Endothelial cell of umbilical vein (primary cell): ENCODE measurements around the gene DUSP10. TPM values are rescaled to one million over a fixed set of nuclear protein-coding genes. Genes with fewer than 3 reads are reported as not detected.

Experiments
- BruUV-seq: library from RNA; stranded (reverse); fragments of 400-500 nt; replicated peaks from 2 replicates; lab custom pipeline; 2021; lab: Mats Ljungman, UMichigan
- CTCF ChIA-PET: fragments of 300-600, 350-600 bp; sonication (Branson Sonifier 250); formaldehyde crosslinking; loops from one replicate; lab custom pipeline; 2021; ENCODE audit warnings: antibody characterized with exemption, inconsistent platforms; lab: Charles Lee
- POLR2A ChIA-PET: fragments of 300-600, 350-600 bp; sonication (Branson Sonifier 250); formaldehyde crosslinking; loops from one replicate; lab custom pipeline; 2021; ENCODE audit warnings: antibody characterized with exemption, inconsistent platforms; lab: Charles Lee
- DNase-seq: peaks from one replicate; pipeline ENCODE4 v3.0.0-alpha.2; 2011; ENCODE audit warnings: low read depth, low spot score
- FAIRE-seq: peaks from 2 replicates; lab custom pipeline; 2011; peaks lifted over from hg19 to GRCh38; lab: Jason Lieb, UNC
- H2AFZ ChIP-seq: 2 replicates; pipeline ENCODE4 v1.6.0; 2012; ENCODE audit warnings: low read depth, low read length, control low read depth, inconsistent platforms
- H3K27ac ChIP-seq: 2 replicates; pipeline ENCODE4 v1.5.1; 2011; ENCODE audit warnings: low read depth, mild to moderate bottlenecking, control low read depth, low read length, moderate library complexity; ENCODE audit not compliant: insufficient read depth
- H3K27me3 ChIP-seq, 2 experiments: 2 replicates each; pipeline versions ENCODE4 v1.6.0 to v1.6.1; 2011; ENCODE audit warnings: low read length in 2 of 2, mixed read lengths in 1 of 2; ENCODE audit not compliant: control insufficient read depth in 2 of 2, insufficient read depth in 2 of 2
- H3K36me3 ChIP-seq, 2 experiments: 2 replicates in 1 of 2; 3 replicates in 1 of 2; pipeline ENCODE4 v1.5.1; 2011; ENCODE audit warnings: low read length in 2 of 2, mild to moderate bottlenecking in 1 of 2, moderate library complexity in 1 of 2; ENCODE audit not compliant: control insufficient read depth in 2 of 2, insufficient read depth in 2 of 2; ENCODE audit errors: extremely low read depth in 1 of 2
- H3K4me1 ChIP-seq: 3 replicates; pipeline ENCODE4 v1.5.1; 2011; ENCODE audit warnings: mild to moderate bottlenecking, low read length; ENCODE audit not compliant: control insufficient read depth, insufficient read depth; ENCODE audit errors: extremely low read depth
- H3K4me2 ChIP-seq: 2 replicates; pipeline ENCODE4 v1.6.1; 2011; ENCODE audit warnings: low read length, control low read depth, mixed read lengths; ENCODE audit not compliant: insufficient read depth
- H3K4me3 ChIP-seq, 3 experiments: fragments of 200-600 bp in 1 of 3; sonication (generic), shearing (Covaris generic) in 1 of 3; replicated peaks in 1 of 3; 2 replicates each; pipeline ENCODE4 v1.5.1; 2011 to 2016; ENCODE audit warnings: control low read depth in 3 of 3, low read length in 3 of 3, mild to moderate bottlenecking in 2 of 3, inconsistent platforms in 1 of 3, low read depth in 1 of 3, moderate library complexity in 1 of 3; ENCODE audit not compliant: insufficient read depth in 1 of 3
- H3K79me2 ChIP-seq: 2 replicates; pipeline ENCODE4 v1.6.0; 2012; ENCODE audit warnings: low read length, inconsistent platforms; ENCODE audit not compliant: control insufficient read depth, insufficient read depth
- H3K9ac ChIP-seq: replicated peaks from 2 replicates; pipeline ENCODE3; 2011; ENCODE audit warnings: low read length, control low read depth; ENCODE audit not compliant: insufficient read depth; ENCODE audit errors: extremely low read depth
- H3K9me1 ChIP-seq: replicated peaks from 3 replicates; pipeline ENCODE4 v1.6.0; 2011; ENCODE audit warnings: mild to moderate bottlenecking, low read length; ENCODE audit not compliant: control insufficient read depth, insufficient read depth; ENCODE audit errors: extremely low read depth
- H3K9me3 ChIP-seq: replicated peaks from 2 replicates; pipeline ENCODE4 v1.5.1; 2012; ENCODE audit warnings: low read length, inconsistent platforms; ENCODE audit not compliant: control insufficient read depth, insufficient read depth
- H4K20me1 ChIP-seq: replicated peaks from 2 replicates; pipeline ENCODE3; 2011; ENCODE audit warnings: mild to moderate bottlenecking, low read length; ENCODE audit not compliant: control insufficient read depth, insufficient read depth; ENCODE audit errors: extremely low read depth
- EZH2 ChIP-seq: IDR thresholded peaks from 2 replicates; pipeline ENCODE4 v1.6.1; 2012; ENCODE audit warnings: borderline replicate concordance, low read depth, mild to moderate bottlenecking, moderate library complexity, low read length, inconsistent platforms; ENCODE audit not compliant: severe bottlenecking
- FOS ChIP-seq: IDR thresholded peaks from 2 replicates; pipeline ENCODE4 v1.6.1; 2011; ENCODE audit warnings: mild to moderate bottlenecking, low read length, moderate library complexity, borderline replicate concordance; ENCODE audit not compliant: insufficient read depth
- GATA2 ChIP-seq: IDR thresholded peaks from 2 replicates; pipeline ENCODE4 v1.7.0; 2011; ENCODE audit warnings: low read depth, mild to moderate bottlenecking, moderate library complexity, mixed read lengths, low read length; ENCODE audit not compliant: insufficient read length, insufficient read depth
- JUN ChIP-seq: IDR thresholded peaks from 2 replicates; pipeline ENCODE4 v1.6.1; 2011; ENCODE audit warnings: borderline replicate concordance, low read depth; ENCODE audit not compliant: insufficient read length, insufficient read depth
- MAX ChIP-seq: IDR thresholded peaks from 2 replicates; pipeline ENCODE4 v1.6.1; 2011; ENCODE audit not compliant: insufficient read depth, insufficient read length
- MYC ChIP-seq: IDR thresholded peaks from one replicate; pipeline ENCODE4 v1.6.1; 2011; ENCODE audit warnings: mild to moderate bottlenecking, low read depth, low read length
- POLR2A ChIP-seq: IDR thresholded peaks from 2 replicates; pipeline ENCODE4 v1.6.1; 2012; ENCODE audit warnings: low read depth, mild to moderate bottlenecking, control low read depth, low read length
- POLR2AphosphoS5 ChIP-seq: IDR thresholded peaks from 2 replicates; pipeline ENCODE4 v1.6.1; 2012; ENCODE audit warnings: low read depth, mild to moderate bottlenecking, control low read depth, low read length, moderate library complexity; ENCODE audit not compliant: insufficient read depth
- dilution Hi-C: fragments of 300-500 bp; cut with MboI; formaldehyde crosslinking; loops from one replicate; pipeline ENCODE4 v1.15.0; 2019; ENCODE audit warnings: low sequenced_read_pairs; ENCODE audit not compliant: extremely low pct_ligation_motif_present
- intact Hi-C: fragments of 100-400 bp; cut with micrococcal nuclease; formaldehyde crosslinking; loops from one replicate; pipeline ENCODE4 v1.10.0; 2022
- polyA plus RNA-seq, 4 experiments: library from polyadenylated mRNA; depleted of rRNA in 3 of 4; stranded (reverse) in 3 of 4; unstranded in 1 of 4; fragments of >200 nt; gene quantifications; 2 replicates each; pipeline versions ENCODE4 v1.2.1 to v1.2.3, GENCODE V29; 2011 to 2012; ENCODE audit warnings: missing spikeins in 1 of 4
- total RNA-seq: library from RNA; stranded (reverse); gene quantifications from 2 replicates; pipeline ENCODE4 v1.2.3, GENCODE V29; 2021
- TF ChIP-seq, protein P1 (sequence below), 2 donors: IDR thresholded peaks; 1 replicate in 1 of 2; 2 replicates in 1 of 2; pipeline ENCODE4 v1.5.1; 2011; ENCODE audit warnings: low read length in 2 of 2, mild to moderate bottlenecking in 2 of 2, moderate library complexity in 2 of 2, control low read depth in 1 of 2, inconsistent platforms in 1 of 2, low read depth in 1 of 2; ENCODE audit not compliant: insufficient read depth in 1 of 2; ENCODE audit errors: extremely low read depth in 1 of 2

DUSP10 gene
- total and polyA plus RNA-seq, 2 donors (not counting 3 experiments of a cell fraction or from before 2014, with no cell fraction given), result 1.6 to 1.9 TPM

- Histone ChIP-seq H3K27me3 (no peaks in the 10 kb centered on the region), H2AFZ (no peak overlapping the region), H3K9me3 (no peaks in the 10 kb centered on the region), H3K27ac (no peak overlapping the region), H3K36me3 (no peaks in the 10 kb centered on the region), H4K20me1 (no peaks in the 10 kb centered on the region), H3K9ac (no peak overlapping the region), H3K79me2 (no peaks in the 10 kb centered on the region), H3K4me2 (no peak overlapping the region), H3K4me1 (no peaks in the 10 kb centered on the region), H3K9me1 (no peaks in the 10 kb centered on the region), H3K4me3 (no peak overlapping the region)
- no peak for DNase-seq
- no peak for TF ChIP-seq POLR2A
- TF ChIP-seq MYC, result no peak
- TF ChIP-seq EZH2, result no peak
- no peak for TF ChIP-seq GATA2
- TF ChIP-seq, protein P1, sequence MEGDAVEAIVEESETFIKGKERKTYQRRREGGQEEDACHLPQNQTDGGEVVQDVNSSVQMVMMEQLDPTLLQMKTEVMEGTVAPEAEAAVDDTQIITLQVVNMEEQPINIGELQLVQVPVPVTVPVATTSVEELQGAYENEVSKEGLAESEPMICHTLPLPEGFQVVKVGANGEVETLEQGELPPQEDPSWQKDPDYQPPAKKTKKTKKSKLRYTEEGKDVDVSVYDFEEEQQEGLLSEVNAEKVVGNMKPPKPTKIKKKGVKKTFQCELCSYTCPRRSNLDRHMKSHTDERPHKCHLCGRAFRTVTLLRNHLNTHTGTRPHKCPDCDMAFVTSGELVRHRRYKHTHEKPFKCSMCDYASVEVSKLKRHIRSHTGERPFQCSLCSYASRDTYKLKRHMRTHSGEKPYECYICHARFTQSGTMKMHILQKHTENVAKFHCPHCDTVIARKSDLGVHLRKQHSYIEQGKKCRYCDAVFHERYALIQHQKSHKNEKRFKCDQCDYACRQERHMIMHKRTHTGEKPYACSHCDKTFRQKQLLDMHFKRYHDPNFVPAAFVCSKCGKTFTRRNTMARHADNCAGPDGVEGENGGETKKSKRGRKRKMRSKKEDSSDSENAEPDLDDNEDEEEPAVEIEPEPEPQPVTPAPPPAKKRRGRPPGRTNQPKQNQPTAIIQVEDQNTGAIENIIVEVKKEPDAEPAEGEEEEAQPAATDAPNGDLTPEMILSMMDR (IDR thresholded peaks at IDR 0.05; ENCODE audit: extremely low read depth in 1 of 2, insufficient read depth in 1 of 2, low read depth in 1 of 2, low read length in 2 of 2), result no peak
- no peak for TF ChIP-seq FOS
- no peak for TF ChIP-seq MAX
- TF ChIP-seq JUN, result no peak
- TF ChIP-seq POLR2AphosphoS5, result no peak
- FAIRE-seq, result no peak
- ChIA-PET POLR2A (no interaction called here), CTCF (interaction anchor here (0.9 to 1.8 kb wide), 4 partner anchors 10 to 19 kb away, joined by 3 to 5 read pairs (median 4); partner anchors contain the start of gene DUSP10)
- no TSS peak for BruUV-seq
- intact Hi-C loops (no loop called here), dilution Hi-C loops (no loop called here)
Observed at GRCh38 chr1:221729771-221730330, 12.0 kb downstream of the DUSP10 start.
